ENCODE measurements around the gene MADD.

Gene MADD

DNA sequence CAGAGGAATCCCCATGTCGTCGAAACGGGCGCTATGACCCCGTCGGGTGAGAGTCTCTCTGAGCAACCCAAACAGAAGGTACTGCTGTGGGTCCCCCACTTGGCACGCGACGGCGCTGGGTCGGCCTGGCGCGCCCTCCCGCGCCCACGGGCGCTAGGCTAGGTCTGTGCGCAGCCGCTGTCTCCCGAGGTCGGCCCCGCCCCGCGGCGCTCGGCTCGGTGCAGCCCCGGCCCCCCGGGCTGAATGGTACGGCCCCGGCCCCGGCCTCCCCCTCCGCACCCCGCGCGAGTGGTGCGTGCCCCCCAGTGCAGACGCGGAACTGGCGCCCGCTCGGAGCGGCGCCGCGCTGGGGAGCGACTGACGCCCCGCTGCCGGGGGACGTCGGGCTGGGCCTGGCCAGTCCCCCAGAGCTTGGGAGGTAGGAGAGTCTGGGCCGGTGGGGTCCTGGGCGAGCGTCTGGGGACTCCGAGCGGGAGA, at the start of gene MADD:
Gene MADD (plus strand): TSS at position 305 of the 477 bp plus-strand sequence.
- peak; percentile 92 for DNase-seq

DNA sequence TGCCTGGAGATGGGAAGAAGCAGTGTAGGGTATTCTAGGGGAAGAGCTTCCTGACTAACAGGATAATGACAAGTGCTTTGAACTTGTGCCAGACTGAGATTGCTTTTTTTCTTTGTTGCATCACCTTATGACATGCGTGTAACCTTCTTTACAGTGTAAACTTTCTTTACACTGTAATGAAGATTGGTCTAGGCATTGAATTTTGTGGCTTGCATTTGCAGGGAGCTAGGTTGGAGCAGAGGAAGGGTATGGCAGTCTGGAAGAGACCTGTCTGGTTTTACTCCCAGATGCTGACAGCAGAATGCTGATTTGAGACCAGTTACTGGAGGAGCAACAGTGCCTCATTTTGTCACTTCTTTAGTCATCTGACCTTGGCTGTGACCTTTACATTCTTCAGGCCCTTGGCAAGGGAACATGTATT, 49.5 kb upstream of the MADD start:
- no peak for DNase-seq

DNA sequence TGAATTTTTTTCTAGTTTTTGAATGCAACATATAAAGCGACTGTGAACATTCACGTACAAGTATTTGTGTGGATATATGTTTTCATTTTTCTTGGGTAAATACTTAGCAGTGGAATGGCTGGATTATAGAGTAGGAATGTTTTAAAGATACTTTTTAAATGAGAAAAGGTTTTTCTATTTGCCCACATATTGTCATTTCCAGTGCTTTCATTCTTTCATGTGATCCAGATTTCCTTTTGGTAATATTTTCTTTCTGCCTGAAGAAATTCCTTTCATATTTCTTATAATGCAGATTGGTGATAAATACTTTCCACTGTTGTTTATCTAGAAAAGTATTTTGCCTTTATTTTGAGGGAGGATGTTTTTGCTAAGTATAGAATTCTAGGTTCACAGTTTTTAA, 47.2 kb upstream of the MADD start:
- no peak for DNase-seq

GRCh38 chr11:47225552-47226400, 44.2 kb upstream of the MADD start:
- DNase-seq, result no peak

GRCh38 chr11:47229161-47229560, 40.8 kb upstream of the MADD start:
- DNase-seq, result no peak

GRCh38 chr11:47233051-47233450, 36.9 kb upstream of the MADD start:
- no peak for DNase-seq

DNA sequence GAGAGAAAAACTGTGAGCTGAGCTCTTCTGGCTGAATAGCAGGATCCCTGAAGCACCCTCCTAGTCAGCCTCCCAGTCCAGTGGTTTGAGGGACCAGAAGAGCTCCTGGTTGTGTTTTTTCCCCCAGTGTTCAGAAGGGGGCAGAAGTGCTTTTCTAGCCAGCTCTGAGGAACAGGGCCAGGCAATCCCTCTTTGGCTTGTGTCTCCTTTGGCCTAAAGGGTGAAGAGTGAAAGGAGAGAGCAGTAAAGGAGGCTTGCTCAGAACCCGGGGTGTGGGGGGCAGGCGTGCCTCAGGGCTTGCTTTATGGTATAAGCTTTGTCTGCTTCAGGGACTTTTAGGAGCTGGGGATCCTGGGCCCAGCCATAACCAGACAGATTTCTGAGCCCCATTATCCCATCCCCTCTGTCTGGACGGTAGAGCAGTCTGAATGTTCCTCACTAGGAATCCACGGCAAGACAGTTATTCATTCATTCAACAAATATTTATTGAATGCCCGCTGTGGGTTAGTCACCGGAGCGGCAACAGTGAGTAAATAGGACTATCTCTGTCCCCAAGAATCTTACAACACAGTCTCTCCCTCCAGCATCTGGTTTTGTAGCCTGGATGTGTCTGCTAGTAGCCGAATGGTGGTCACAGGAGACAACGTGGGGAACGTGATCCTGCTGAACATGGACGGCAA, 35.8 kb upstream of the MADD start:
- peak; percentile 72 for DNase-seq

DNA sequence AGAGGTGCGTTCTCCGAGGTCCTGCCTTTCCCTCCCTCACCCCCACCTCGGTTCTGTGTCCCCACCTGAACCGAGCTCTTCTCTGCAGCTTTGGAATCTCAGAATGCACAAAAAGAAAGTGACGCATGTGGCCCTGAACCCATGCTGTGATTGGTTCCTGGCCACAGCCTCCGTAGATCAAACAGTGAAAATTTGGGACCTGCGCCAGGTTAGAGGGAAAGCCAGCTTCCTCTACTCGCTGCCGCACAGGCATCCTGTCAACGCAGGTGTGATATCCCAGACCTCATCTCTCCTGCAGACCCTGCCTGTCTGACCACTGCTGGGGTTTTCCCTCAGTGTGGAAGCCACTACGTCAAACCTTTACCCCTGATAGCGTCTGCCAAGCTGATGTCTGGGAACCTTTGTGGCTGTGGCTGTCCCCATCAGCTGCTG, 35.2 kb upstream of the MADD start:
- DNase-seq, result peak; percentile 74

DNA sequence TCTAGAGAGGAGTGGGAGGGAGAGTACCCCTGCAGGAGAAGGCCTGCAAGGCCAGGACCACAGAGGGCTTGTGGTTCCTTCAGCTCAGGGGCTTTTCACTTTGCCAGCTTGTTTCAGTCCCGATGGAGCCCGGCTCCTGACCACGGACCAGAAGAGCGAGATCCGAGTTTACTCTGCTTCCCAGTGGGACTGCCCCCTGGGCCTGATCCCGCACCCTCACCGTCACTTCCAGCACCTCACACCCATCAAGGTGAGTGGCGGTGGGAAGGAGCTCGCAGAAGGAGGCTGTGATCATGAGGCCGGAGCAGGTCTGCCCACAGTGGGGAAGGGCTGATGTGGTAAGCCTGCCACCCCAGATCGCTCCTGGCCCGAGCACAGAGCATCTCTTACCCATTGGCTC, 34.8 kb upstream of the MADD start:
- DNase-seq, result no peak

DNA sequence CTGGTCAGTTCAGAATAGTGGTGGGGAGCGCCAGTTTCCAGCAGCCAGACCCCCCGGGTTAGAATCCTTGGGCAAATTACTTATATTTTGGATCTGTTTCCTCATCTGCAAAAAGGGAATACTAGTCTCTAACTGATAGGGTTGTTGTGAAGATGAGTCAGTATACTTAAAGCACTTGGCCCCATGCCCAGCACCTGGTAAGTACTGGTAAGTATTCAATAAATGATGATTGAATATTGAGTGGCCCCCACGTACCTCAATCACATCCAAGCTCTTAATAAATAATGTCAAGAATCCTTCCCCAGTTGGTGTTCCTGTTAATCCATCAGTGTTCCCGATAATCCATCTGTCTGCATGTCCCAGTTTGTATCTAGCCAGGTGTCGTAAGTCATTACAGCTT, 33.5 kb upstream of the MADD start:
- DNase-seq, result peak; percentile 82

DNA sequence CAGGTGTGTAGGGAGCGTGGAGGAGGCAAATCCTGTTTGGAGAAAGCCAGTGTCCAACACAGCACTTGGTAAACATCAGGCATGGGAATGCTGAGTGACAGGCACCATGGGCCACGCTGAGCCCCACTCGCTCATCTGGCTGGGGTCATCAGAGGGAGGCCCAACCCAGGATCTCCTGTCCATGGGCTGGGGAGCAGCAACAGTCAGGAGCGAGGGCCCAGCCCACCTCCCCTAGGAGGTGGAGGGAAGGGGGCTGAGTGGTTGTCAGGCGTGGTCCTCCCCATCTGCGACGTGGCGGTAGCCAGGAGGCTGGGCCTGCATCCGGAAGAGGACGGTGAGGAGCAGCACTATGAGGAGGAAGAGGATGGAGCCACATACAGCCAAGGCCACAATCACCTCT, 30.1 kb upstream of the MADD start:
- DNase-seq, result no peak

GRCh38 chr11:47241841-47242301, 28.1 kb upstream of the MADD start:
- no peak for DNase-seq

GRCh38 chr11:47242596-47243192, 27.2 kb upstream of the MADD start:
- DNase-seq, result no peak

DNA sequence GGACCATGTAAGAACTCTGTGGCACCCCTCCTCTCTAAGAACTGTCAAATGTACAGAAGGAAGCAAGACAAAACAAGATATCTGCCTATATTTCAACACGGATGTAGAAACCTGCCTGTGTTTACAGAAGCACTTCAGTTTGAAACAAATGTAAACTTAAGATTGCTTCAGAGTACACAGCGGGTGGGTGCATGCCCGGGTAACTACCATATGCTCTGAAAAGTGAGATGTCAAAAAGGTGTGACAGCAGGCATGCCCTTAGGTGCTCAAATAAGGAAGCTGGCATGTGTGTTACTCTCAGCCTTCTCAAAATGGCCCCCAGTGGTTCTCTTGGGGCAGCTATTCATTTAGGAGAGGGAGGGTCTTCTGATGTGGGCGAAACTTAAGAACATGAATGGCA, 26.5 kb upstream of the MADD start:
- DNase-seq, result peak; percentile 68

- no peak for DNase-seq
Observed at GRCh38 chr11:47244448-47245350, 25.2 kb upstream of the MADD start.

GRCh38 chr11:47245611-47246357, 24.1 kb upstream of the MADD start:
- no peak for DNase-seq

DNA sequence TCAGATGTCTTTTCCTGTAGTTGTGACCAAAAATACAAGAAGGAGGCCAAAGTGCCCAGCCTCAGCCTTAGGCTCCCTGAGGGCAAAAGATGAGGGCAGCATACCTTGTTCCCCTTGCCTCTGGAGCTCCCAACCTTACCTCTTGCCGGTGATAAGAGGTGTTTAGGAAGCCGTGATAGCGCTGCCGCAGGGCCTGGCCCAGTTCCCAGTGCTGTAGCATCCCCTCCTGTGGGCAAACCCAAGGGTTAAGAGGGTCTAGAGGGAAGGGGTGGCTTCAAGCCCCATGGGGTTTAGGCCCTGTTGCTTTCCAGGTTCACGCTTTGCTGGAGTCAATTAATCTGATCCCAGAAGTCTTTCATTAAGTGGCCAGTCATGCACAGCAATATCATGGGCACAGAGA, 22.4 kb upstream of the MADD start:
- no peak for DNase-seq

DNA sequence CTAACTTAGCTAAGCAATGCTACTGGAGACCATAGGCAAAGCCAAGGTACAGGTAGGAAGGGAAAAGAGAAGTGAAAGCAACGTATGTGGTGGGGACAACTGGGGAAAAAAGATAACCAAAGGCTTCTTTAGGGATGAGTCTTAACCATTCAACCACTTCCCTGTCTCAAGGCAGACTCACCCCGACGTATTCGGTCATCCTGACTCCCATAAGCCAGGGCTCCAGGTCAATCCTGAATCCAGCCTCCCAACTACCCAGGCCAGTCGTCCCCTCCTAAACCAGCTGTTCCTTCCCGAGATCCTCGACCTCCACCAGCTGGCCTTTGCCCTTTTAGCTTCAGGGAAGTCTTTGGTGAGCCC, 21.6 kb upstream of the MADD start:
- no peak for DNase-seq

DNA sequence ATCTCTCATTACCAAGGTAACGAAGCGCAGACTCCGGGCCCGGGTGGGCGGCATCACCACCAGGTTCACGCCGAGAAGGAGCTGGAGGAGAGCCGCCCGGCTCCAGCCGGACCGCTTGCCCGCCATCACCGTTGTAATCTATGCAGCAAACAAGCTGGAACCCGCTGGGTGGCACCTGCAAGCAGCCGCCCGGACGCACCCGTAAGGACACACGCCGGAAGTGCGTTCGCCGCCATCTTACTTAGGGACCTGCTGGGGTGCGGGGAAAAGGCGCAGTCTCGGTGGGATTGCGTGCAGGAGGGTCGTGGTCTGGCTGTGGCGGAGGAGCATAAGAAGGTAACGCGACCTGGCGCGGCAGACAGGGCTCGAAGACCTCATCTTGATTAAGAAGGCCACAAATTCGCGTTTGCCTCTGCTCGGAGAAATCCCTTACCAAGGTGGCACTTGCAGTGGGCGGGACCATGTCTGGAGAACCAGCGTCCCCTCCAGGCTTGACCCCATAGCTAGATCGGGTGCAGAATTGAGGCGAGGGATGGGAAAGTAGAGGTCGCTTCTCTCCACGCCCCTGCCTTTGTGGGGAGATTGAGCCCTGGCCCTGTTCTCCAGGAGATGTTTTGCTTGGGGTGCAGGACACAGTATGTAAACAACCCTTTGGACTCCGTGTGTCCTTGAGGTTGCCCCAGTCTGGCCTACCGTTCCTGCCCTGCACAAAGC, 21.1 kb upstream of the MADD start, which contains the start of gene ACP2:
Gene ACP2 (minus strand): TSS at position 151 of the 714 bp plus-strand sequence. CDS start 25 bp downstream, at position 126.
- peak; percentile 93 for DNase-seq

DNA sequence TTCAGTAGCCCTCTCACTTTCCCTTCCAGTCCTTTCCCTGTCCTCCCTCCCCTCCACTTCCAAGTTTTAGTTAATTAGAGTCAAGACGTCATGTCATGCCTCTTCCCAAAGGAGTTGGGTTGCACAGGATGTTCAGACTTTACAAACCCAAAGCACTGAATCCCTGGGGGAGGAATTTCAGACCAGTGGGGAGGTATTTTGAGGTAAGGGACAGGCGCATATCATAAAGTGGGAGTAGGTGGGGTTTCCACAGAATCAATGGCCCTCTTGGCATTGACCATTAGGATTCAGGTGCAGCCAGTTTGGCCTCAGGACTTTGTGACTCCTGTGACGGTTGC, 20.6 kb upstream of the MADD start:
- DNase-seq, result no peak

DNA sequence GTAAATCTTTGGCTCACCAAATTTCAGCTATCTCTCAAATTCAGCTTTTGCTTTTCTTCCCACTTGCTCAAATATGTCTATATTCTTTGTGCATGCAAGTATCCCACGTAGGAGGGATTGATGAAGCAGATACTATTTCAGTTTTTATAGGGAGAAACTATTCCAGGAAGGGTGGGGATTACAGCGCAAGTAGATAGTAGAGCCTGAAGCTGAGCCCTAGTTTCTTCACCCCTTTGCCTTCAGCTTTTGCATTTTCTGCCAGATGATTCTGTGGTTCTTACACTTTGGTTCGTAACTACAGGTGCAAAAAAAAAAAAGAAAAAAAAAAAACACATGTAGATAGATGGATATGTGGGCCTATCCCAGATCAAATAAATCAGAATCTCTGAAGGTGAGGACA, 18.2 kb upstream of the MADD start:
- DNase-seq, result no peak
